Measurements from ENCODE around the gene ANKS1A. TPM values are rescaled to one million over a fixed set of nuclear protein-coding genes. Genes with fewer than 3 reads are reported as not detected.

Gene ANKS1A
- polyA plus RNA-seq, 3 donors, result 1.7 to 8.0 (median 3.1) TPM

GRCh38 chr6:35124356-35124755 lies 235.3 kb downstream of the ANKS1A start:
- Histone ChIP-seq H3K27me3 (ENCODE audit: control insufficient read depth in 2 of 2, insufficient read depth in 2 of 2, low read length in 2 of 2) (no peaks in the 10 kb centered on the region), H3K4me2 (replicated peaks; ENCODE audit: extremely low read depth, low read length, poor library complexity, severe bottlenecking) (no peak overlapping the region), H4K20me1 (ENCODE audit: insufficient read depth, low read length) (no peaks in the 10 kb centered on the region), H3K4me3 (replicated peaks in 1 of 3; ENCODE audit: low read depth in 2 of 3, low read length in 3 of 3) (no peak overlapping the region), H3K27ac (ENCODE audit: low read depth in 1 of 2, low read length in 2 of 2) (no peak overlapping the region), H3K4me1 (ENCODE audit: control insufficient read depth in 1 of 2, insufficient read depth in 2 of 2, low read length in 2 of 2) (no peaks in the 10 kb centered on the region), H3K36me3 (replicated peaks in 1 of 2; ENCODE audit: control insufficient read depth in 1 of 2, insufficient read depth in 2 of 2, low read length in 2 of 2) (no peaks in the 10 kb centered on the region), H3K79me2 (ENCODE audit: insufficient read depth, low read length) (no peaks in the 10 kb centered on the region), H2AFZ (ENCODE audit: insufficient read depth, low read depth, low read length, poor library complexity, severe bottlenecking) (no peak overlapping the region), H3K9ac (ENCODE audit: insufficient read depth, low read length, poor library complexity, severe bottlenecking) (no peak overlapping the region), H3K9me3 (replicated peaks in 1 of 2; ENCODE audit: control insufficient read depth in 1 of 2, insufficient read depth in 1 of 2, low read length in 2 of 2) (no peaks in the 10 kb centered on the region)
- Mint-ChIP-seq H3K4me3 (no peak overlapping the region), H3K27ac (no peak overlapping the region), H3K27me3 (ENCODE audit: low read depth in 3 of 3) (peaks cover 0 to 3% (median 3%) of the 10 kb centered on the region in 3 donors), H3K36me3 (no peaks in the 10 kb centered on the region), H3K4me1 (no peaks in the 10 kb centered on the region), H3K9me3 (peaks cover 0 to 9% (median 3%) of the 10 kb centered on the region in 7 donors)
- no peak for TF ChIP-seq CTCF (IDR thresholded peaks at IDR 0.05)
- WGBS (ENCODE audit: insufficient coverage), result no CpG with 5 or more reads among the region's 1 CpG
- no peak for DNase-seq
- intact Hi-C loops (cut with micrococcal nuclease), result no loop called here

- H3K4me2 ChIP-seq (replicated peaks; ENCODE audit: extremely low read depth, low read length, poor library complexity, severe bottlenecking), result no peak overlapping the region
- DNase-seq, result no peak
- H3K79me2 ChIP-seq (ENCODE audit: insufficient read depth, low read length), result no peaks in the 10 kb centered on the region
- Mint-ChIP-seq H3K4me3 (no peak overlapping the region), H3K36me3 (no peaks in the 10 kb centered on the region), H3K4me1 (no peaks in the 10 kb centered on the region), H3K9me3 (peaks cover 0 to 4% (median 0%) of the 10 kb centered on the region in 7 donors), H3K27me3 (ENCODE audit: low read depth in 3 of 3) (peaks cover 0 to 3% (median 3%) of the 10 kb centered on the region in 3 donors), H3K27ac (no peak overlapping the region)
- no peak overlapping the region for H2AFZ ChIP-seq (ENCODE audit: insufficient read depth, low read depth, low read length, poor library complexity, severe bottlenecking)
- no peak overlapping the region for H3K4me3 ChIP-seq (replicated peaks in 1 of 3; ENCODE audit: low read depth in 2 of 3, low read length in 3 of 3)
- no peaks in the 10 kb centered on the region for H3K36me3 ChIP-seq (replicated peaks in 1 of 2; ENCODE audit: control insufficient read depth in 1 of 2, insufficient read depth in 2 of 2, low read length in 2 of 2)
- no peaks in the 10 kb centered on the region for H4K20me1 ChIP-seq (ENCODE audit: insufficient read depth, low read length)
- intact Hi-C loops (cut with micrococcal nuclease), result no loop called here
- 71% methylated on average over 2 of the region's 4 CpGs for WGBS (ENCODE audit: insufficient coverage)
- H3K9me3 ChIP-seq (replicated peaks in 1 of 2; ENCODE audit: control insufficient read depth in 1 of 2, insufficient read depth in 1 of 2, low read length in 2 of 2), result no peaks in the 10 kb centered on the region
- TF ChIP-seq CTCF (IDR thresholded peaks at IDR 0.05), result no peak
- no peaks in the 10 kb centered on the region for H3K27me3 ChIP-seq (ENCODE audit: control insufficient read depth in 2 of 2, insufficient read depth in 2 of 2, low read length in 2 of 2)
- no peaks in the 10 kb centered on the region for H3K4me1 ChIP-seq (ENCODE audit: control insufficient read depth in 1 of 2, insufficient read depth in 2 of 2, low read length in 2 of 2)
- H3K27ac ChIP-seq (ENCODE audit: low read depth in 1 of 2, low read length in 2 of 2), result no peak overlapping the region
- no peak overlapping the region for H3K9ac ChIP-seq (ENCODE audit: insufficient read depth, low read length, poor library complexity, severe bottlenecking)
Observed at GRCh38 chr6:35128042-35128441, 239.0 kb downstream of the ANKS1A start.

Measured in CD14-positive monocyte (primary cell).